ENCODE data around the gene ZNF845.
"Not testable (repeated sequence)": the region's sequence is repeated elsewhere in the genome, so short reads cannot be mapped to it uniquely, and the experiment has no call there.

ZNF845 gene

DNA sequence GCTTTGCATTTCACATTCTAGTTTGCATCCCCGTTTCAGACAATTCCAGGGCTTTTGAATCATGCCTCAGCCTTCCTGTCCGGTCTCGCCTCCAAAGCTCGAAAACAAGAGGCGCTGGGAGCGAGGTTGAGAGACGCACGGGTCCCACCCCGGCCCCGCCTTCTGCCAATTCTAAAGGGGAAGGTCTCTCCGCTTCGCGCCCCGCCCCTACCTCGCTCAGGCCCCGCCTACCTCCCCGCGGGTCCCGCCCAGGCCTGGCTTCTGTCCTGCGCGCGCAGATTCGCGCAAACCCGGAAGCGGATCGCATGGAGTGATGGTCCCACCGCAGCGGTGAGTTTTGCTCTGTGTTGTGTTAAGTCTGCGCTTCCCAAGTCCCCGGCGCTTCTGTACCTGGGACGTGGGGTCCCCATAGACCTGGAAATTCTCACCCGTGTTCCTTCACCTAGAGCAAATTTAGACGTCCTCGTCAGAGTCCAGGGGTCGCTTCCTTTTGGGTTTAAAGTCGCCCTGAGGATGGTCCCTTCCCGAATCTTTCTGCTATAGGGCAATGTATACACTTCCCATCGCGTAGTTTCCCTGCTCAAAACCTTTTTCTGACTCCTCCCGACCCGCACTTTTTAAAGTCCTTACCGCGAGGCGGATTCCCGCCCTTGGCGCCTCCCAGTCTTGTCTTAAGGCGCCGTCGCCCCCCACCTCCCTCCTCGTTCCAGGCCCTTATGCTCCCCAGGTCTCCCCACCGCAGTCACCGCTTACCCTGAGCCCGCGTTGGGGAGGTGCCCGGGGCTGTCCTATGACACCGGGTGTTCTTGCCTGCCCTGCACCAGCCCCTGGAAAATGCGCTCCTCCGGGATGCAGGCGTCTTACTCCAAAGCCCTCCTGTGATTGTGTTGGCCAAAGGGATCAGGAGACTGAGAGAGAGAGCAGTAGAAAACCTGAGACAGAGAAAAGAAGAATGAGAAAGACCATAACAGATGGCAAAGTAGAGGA is at the start of gene ZNF845:
ZNF845 (plus strand) TSS at position 287 of the 987 bp plus-strand sequence. CDS start 7,559 bp downstream, outside the sequence.
- peak; percentile 94 for DNase-seq

DNA sequence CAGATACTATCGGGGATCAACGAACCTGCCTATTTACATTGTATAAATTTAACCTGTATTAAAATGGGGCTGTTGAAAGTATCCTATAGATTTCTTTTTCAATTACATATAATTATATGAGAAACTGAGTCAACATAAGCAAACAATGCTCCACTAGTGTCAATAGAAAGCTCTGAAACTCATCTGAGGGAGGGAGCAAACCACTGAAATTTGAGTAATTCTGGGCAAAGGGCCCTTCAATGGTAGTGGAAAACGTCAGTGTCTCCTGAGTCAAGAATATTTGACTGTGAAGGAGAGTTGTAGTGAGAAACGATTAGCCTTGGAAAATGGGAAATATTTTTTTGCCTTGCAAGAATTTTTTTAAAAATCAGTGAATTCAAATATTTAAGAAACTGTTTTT is 48.5 kb upstream of the ZNF845 start:
- no peak for DNase-seq

DNA sequence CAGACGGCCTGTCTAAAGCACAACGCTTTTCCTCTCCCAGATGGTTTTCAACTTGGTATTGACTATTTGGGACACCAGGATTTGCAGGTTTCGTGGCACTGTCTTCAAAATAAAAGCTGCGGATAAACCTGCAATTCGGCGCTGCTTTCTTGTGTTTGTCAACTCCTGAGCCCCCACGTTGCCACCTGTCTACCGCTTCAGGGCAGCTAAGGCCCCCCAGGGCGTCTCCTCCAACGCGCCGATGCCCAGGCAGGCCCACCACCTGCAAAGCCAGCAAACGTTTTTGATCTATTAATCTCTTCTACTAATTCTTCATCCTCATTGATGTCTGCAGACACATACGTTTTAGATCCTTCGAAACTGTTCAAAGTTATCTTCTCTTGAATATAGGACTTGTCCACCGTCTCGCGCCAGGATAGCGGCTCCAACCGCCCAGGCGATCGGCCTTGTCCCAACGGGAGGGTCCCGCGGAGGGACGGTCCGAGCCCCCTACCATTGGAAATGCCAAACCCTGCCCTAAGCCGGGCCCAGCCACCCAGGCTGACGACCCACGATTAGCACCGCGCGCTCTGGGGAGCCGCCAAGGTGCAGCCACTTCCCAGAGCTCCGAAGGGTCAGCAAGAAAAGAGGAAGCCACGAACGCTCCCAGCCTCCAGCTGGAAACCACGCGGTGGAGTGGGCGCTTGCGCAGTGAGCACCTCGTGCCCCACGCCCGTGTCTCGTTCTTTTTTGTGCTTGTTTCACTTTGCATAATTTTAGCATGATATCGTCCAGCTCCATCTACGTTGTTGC is 42.6 kb upstream of the ZNF845 start:
- DNase-seq, result no peak

DNA sequence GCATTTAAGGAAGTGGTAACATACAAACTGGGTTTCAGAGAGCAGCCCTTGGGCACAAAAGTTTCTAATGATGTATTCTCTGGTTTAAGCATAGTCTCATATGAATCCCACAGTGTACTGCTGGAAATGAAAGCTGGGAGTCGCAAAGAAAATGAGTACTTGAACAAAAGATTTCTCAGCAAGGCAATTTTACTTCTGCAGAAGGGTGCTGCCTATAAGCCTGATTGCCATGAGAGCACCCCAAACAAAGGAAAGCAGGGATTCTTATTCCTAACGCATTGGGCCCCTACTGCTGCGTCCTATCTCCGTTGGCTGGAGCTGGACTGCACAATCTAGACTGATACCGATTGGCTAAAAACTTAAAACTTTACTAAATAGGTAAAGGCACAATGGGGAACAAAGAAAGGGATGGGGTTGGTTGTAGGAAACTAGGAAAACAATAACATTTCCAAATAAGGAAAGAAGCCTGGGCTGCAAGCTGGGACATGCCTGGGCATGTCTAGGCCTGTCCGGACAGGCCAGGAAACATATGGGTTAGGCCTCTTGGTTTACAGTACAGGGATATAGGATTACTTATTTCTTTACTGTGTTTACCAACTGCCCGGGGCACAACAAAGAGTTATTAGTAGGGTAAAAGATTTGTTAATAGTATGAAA is 38.6 kb upstream of the ZNF845 start:
- DNase-seq, result no peak

DNA sequence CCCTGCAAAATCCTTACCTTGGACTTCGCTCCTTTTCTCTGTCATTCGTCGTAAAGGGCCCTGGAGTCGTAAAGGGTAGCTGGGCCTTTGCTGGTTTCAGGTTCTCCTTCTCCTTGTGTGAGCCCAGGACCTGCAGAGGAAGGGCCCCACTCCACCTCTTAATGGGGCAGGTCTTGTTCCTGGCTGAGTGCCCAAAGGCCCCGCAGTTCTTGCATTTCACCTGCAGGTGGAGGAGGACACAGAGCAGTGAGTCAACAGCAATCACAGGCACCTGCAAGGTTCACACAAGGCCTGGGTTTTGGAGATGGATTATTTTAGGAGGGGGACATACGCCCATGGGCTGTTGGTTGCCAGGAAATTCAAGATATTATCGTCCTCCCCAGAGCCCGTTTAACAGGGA is 32.2 kb upstream of the ZNF845 start:
- DNase-seq, result not testable (repeated sequence)

DNA sequence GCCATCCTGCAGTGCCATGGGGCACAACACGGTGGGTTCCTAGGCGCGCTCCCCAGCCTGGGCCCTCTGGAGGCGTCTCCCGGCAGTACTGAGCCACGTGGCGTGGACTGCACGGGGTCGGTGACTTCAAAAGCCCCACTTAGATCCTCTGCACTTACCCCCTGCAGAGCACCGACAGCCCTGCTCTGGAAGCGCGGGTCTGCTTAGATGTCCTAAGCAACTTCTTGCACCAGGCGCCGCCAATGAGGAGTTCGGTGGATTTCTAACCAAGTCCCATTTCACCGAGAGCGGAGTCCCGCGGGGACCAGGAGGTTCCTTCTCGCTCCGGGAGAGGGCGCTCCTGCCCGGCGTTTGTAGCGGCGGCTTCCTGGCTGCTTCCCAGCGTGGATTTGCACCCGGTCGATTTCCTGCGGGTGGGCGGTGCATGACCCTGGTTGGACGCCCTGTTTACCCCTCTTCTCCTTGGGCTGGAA is 25.2 kb upstream of the ZNF845 start:
- peak; percentile 8 for DNase-seq

DNA sequence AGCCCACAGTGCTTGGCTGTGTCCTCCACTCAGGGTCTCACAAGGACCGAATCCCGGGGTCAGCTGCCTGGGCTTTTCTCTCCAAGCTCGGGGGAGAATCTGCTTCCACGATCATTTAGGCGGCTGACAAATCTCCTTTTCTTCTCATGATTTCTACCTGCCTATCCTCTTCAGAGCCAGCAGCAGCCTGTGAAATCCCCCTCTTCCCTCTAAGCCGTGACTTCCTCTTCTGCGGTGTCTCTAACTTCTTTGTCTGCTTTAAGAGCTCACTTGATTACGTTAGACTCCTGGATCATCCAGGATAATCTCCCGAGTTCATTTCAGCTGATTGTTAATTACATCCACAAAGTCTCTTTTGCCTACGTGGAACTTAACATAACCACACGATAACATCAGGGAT is 22.5 kb upstream of the ZNF845 start:
- no peak for DNase-seq

DNA sequence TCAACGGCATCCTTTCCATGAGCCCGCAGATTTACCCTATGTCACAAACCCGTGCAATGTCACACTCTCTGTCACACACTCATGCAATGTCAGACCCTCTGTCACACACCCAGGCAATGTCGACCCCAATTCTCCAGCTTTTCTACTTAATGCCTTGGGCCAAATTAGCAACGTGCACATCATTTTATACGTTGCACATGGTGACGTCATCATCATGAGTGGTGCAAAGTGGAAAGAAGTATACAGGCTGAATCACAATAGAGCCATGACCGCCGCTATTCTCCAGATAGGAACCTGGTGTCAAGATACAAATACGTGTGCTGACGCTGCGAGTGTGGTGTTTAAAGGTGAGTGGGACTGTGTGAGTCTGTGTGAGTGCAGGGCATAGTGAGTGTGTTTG is 21.7 kb upstream of the ZNF845 start:
- no peak for DNase-seq

DNA sequence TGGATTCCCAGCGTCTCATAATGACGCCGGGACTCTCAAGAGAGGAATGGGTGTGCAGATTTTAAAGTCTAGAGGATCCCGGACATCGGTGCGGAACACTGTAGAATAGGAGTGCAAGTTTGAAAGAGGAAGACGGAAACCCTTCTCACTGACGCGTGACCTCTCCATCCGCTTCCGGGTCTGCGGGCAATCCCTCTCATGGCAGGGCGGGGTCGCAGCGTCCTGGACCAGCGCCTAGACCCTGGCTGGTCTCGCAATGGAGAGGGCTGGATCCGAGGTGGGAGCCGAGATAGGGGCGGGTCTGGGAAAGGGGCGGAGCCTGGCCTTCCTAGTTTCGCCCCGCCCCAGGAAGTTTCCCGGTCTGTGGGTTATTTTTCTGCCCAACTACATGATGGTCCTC is 4.6 kb upstream of the ZNF845 start:
- DNase-seq, result peak; percentile 16

DNA sequence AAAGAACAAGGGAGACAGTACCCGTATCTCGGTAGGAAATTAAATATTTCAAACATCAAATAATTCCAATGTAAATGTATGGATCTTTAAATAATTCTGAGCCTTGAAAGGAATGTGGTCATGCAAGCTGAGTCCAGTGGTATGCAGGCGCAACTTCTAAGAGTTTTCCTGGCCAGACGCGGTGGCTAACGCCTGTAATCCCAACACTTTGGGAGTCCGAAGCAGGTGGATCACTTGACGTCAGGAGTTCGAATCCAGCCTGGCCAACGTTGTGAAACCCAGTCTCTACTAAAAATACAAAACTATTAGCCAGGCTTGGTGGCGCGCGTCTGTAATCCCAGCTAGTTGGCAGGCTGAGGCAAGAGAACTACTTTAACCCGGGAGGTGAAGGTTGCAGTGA is 1.1 kb upstream of the ZNF845 start:
- no peak for DNase-seq

DNA sequence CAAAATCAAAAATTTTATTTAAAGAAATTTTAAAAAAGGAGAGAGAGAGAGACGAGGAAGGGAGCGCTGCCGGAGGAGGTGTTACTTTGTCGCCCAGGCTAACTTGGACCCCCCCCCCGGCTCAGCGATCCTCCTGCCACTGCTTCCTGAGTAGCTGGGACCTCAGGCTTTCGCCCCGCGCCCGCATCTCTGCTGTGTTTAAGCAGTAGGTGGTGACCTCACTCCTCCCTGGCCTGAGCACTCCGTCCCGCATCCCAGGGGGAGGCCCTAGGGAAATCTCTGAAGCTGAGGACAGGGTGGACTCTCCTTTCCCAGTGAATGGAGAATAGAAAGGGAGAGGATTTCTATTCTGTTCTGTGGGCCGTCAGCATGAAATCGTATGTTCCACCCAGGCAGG is 485 bp upstream of the ZNF845 start:
- peak; percentile 32 for DNase-seq

DNA sequence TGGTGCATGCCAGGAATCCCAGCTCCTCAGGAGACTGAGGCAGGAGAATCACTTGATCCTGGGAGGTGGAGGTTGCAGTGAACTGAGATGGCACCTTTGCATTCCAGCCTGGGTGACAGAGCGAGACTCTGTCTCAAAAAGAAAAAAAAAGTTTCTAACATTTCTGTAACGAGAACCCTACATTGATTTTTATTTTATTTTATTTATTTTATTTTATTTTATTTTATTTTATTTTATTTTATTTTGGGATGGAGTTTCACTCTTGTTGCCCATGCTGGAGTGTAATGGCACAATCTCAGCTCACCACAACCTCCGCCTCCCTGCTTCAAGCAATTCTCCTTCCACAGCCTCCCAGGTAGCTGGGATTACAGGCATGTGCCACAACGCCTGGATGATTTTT is 10.9 kb downstream of the ZNF845 start:
- not testable (repeated sequence) for DNase-seq

DNA sequence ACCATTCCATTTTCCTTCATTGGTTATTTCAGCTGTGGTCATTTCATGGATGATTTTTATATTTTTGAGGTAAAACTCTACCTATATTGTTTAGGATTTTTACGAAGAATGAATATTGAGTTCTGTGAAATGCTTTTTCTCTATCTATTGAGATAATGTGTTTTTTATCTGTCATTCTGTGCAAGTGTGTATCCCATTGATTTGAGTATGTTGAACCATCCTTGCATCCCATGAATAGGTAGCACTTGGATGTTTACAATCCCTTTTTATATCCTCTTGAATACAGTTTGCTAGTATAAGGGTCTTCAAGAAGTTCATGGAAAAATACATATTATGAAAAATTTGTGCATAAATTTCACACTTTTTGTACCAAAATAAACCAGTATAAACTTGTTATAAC is 22.2 kb downstream of the ZNF845 start:
- no peak for DNase-seq

DNA sequence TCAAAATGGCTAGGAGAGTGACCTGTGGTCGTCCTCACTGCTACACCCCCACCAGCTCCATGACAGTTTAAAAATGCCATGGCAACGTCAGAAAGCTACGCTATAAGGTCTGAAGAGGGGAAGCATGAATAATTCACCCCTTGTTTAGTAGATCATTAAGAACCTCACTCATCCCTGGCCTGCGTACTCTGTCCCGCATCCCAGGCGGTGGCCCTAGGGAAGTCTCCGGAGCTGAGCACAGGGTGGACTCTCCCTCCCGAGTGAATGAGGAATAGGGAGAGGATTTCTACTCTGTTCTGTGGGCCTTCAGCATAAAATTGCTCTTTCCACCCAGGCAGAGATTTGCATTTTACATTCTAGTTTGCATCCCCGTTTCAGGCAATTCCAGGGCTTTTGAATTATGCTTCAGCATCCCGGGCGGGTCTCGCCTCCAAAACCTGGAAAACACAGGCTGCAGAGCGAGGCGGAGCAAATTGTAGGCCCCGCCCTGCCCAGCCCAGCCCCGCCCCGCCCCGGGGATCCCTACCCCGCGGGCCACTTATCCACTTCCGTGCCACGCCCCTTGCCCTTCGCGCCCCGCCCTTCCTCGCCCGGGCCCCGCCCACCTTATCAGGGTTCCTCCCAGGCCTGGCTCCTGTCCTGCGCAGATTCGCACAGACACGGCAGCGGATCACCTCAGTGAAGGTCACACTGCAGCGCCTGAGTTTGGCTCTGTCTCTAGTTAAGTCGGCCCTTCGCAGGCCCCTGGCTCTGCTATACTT is 24.5 kb downstream of the ZNF845 start:
- no peak for DNase-seq

DNA sequence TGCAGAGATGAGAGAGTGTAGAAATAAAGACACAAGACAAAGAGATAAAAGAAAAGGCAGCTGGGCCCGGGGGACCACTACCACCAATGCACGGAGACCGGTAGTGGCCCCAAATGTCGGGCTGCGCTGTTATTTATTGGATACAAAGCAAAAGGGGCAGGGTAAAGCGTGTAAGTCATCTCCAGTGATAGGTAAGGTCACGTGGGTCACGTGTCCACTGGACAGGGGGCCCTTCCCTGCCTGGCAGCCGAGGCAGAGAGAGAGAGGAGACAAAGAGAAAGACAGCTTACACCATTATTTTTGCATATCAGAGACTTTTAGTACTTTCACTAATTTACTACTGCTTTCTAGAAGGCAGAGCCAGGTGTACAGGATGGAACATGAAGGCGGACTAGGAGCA is 26.5 kb downstream of the ZNF845 start:
- not testable (repeated sequence) for DNase-seq

DNA sequence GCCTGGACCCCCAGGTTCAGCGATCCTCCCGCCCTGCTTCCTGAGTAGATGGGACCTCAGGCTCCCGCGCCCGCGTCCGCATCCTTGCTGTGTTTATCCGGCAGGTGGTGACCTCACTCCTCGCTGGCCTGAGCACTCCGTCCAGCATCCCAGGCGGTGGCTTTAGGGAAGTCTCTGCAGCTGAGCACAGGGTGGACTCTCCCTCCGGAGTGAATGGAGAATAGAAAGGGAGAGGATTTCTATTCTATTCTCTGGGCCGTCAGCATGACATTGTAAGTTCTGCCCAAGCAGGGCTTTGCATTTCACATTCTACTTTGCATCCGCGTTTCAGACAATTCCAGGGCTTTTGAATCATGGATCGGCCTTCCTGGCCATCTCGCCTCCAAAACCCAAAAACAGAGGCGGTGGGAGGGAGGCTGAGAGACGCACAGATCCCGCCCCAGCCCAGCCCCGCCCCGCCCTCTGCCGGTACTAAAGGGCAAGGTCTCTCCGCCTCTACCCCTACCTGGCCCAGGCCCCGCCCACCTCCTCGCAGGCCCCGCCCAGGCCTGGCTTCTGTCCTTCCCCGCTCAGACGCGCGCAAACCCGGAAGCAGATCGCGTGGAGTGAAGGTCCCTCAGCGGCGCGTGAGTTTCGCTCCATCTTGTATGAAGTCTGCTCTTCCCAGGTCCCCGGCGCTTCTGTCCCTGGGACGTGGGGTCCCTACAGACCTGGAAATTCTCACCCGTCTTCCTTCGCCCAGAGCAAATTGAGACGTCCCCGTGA is 31.8 kb downstream of the ZNF845 start, which contains the start of gene ZNF525:
ZNF525 (plus strand) TSS at position 572 of the 765 bp plus-strand sequence. CDS start 6,577 bp downstream, outside the sequence.
- peak; percentile 94 for DNase-seq

DNA sequence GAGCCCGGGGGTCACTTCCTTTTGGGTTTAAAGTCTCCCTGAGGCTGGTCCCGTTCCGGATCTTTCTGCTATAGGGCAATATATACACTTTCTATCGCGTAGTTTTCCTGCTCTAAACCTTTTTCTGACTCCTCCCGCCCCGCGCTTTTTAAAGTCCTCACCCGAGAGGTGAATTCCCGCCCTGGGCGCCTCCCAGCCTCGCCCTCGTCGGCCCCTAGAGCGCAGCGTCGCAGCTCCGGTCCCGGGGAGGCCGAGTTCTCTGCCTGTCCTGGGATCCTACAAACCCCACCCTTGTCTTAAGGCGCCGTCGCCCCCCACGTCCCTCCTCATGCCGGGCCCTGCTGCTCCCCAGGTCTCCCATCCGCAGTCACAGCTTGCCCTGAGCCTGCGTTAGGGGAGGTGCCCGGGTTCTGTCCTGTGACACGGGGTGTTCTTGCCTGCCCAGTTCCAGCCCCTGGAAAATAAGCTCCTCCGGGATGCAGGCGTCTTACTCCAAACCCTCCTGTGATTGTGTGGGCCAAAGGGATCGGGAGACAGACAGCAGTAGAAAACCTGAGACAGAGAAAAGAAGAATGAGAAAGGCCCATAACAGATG is 32.4 kb downstream of the ZNF845 start:
- peak; percentile 26 for DNase-seq

DNA sequence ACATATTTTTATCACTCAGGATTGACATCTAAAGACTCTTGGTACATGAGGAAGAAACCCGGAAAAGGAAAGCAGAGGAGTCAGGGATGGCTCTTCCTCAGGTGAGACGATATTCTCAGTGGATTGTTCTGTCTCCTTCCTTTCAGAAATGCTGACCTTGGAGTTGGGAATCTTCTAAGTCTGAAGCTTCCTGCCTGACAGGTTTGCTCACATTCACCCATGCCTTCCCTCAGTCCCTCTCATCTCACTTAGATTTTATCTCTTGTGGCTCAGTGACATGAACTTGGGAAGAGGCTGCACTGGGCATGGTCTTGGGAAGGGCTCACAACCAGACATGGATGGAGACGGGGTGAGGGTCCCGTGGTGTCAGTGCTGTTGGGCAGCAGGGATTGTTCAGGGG is 38.6 kb downstream of the ZNF845 start:
- DNase-seq, result no peak

DNA sequence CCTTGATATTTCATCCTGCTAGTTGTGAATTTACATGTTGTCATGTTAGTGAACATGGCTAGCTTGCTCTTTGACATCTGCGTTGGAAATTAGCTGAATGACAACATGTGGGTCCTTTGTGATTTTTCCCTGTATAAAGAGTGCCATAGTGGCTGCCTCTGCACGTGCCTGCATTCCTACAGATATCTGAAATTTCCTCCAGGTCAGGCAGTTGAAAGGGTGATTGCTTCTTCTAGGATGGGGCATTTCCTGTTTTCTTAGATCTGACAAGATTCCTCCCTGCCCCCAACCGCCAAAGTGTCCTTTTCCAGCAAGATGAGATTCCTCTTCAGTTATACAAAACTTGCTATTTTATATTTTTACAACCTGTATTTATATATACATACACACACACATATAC is 40.7 kb downstream of the ZNF845 start:
- DNase-seq, result no peak

DNA sequence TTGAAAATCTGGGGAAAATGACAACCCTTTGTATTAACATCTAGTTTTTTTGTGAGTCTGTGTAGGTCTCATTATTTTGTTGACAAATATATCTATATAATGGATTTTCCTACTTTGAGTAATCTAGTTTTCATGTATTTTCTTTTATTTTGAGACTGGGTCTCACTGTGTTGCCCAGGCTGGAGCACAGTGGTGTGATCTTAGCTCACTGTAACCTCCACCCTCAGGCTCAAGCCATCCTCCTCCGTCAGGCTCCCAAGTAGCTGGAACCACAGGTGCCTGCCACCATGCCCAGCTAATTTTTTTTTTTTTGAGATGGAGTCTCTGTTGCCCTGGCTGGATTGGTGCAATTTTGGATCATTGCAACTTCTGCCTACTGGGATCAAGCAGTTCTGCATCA is 41.2 kb downstream of the ZNF845 start:
- no peak for DNase-seq

DNA sequence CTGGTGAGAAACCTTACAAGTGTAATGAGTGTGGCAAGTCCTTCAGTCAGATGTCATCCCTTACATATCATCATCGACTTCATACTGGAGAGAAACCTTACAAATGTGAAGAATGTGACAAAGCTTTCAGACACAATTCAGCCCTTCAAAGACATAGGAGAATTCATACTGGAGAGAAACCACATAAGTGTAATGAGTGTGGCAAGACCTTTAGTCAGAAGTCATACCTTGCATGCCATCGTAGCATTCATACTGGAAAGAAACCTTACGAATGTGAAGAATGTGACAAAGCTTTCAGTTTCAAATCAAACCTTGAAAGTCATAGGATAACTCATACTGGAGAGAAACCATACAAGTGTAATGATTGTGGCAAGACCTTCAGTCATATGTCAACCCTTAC is 47.8 kb downstream of the ZNF845 start:
- no peak for DNase-seq
